Measurements from ENCODE around the gene CD46.

CD46 gene

DNA sequence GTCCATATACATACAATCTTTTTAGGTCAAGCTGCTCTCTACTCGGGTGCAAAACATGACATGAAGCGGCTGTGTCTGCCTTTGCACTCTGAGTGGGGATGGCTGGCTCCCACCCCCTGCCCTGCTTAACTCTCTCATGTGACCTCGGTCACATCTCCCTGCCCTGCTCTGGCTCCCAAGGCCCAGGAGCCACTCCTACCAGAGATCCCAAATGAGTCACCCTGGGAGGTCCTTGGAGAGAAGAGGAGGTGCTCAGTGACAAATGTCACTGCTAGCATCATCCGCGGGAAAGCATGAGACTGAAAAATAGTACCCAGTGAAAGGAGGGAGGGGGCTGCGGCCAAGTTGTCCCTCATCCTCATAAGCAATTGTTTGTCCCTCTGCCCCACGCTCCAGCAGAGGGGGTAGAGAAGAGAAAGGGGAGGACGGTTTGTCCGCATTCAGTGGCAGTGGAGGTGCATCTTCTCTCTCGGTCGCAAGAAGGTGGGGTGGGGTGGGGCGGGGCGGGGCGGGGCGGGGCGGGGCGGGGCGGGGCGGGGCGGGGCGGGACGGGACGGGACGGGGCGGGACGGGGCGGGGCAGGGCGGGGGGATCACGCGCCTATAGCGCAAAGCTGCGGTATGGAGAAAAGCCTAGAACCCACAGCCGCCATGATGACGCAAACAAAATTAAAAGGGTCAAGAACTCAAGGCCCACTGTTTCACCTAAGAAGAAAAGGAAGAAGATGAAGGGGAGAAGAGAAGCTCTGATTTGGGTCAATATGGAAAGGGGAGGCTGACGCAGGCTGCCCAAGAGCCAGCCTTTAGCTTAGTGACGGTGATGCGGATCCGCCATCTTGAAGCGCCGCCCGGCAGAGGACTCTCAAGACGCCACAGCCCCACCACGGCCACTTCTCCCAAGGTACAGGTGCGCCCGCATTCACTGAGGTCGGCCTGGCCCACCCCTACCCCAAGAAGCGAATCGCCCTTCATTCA is 66.2 kb downstream of the CD46 start:
- DNase-seq (ENCODE audit: extremely low spot score) = no peak
- CTCF ChIA-PET = no interaction called here
- TF ChIP-seq NFRKB (IDR thresholded peaks at IDR 0.05) (no peak), HDGF (IDR thresholded peaks at IDR 0.05; ENCODE audit: borderline replicate concordance) (no peak), ELF4 (IDR thresholded peaks at IDR 0.05) (no peak), TARDBP (IDR thresholded peaks at IDR 0.05) (no peak)
- POLR2A ChIA-PET = no interaction called here

DNA sequence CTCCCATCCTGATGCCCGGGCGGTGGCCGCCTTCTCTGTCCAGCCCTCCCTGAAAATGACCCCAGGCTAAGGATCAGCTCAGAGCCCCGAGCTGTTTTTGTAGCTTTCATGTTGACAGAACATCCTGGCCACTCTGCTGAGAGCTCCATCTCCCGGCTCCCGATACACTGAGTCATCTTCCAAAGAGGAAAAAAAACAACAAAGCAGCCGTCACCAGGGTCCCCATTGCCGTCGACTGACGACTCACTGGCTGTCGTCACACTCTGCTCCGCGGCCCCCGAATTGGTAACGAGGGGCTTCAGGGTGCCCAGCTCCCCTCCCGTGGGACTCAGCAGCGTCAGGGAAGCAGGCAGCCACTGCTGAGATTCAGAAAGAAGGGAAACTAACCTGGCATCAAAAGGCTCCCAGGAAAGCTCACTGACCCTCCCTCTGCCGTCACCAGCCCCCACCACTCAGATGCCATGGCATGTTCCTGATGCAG is 67.2 kb downstream of the CD46 start:
- TF ChIP-seq L3MBTL2 (conservative IDR thresholded peaks at IDR 0.05) (no peak), SUZ12 (IDR thresholded peaks at IDR 0.05) (no peak), ARNT (IDR thresholded peaks at IDR 0.05) (no peak), NFRKB (IDR thresholded peaks at IDR 0.05) (no peak), SP1 (IDR thresholded peaks at IDR 0.05) (no peak), ELF4 (IDR thresholded peaks at IDR 0.05) (no peak), LEF1 (IDR thresholded peaks at IDR 0.05; ENCODE audit: borderline replicate concordance) (no peak)
- POLR2A ChIA-PET = no interaction called here
- DNase-seq (ENCODE audit: extremely low spot score) = no peak
- CTCF ChIA-PET = interaction anchor here (1.1 kb wide), 1 partner anchor 10 kb away, joined by 3 read pairs; no protein-coding TSS in a partner anchor

DNA sequence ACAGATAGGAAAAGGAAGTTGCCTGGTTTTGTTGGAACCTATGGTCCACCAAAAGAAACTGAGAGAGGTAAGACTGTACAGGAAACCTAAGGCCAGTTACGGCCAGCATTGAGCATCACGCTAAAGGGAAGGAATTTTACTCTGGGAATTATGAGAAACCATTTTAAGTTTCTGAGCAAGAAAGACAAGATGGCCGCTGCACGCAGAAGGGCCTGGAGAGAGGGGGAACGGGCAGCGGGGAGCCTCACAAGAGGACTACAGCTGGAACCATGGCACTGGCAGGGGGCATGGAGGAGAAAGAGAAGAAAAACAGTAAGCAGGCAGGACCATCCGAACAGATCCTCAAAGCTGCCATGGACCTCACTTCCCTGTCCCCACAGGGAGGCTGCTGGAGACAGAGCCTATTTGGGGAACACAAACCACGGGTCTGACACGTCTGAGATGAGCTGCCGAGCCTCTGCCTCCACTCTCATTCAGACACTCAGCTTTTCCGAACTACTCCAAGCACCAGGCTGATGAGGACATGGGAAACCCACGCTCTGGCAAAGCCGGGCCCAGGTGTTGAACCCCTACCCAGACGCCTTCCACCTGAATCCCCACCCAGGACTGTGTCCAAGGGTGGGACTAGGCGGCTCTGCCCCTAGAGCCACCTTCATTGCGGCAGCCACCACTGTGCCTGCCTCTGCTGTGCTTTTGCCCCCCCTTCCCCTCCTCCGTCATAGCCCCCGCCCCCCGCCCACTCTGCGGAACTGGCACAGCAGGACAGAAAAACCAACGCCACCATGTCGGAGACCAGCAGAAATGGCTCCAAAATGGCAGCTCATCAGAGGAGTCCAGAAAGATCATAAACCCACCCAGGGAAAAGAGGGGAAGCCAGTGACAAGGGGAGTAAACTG is 69.0 kb downstream of the CD46 start:
- no peak for DNase-seq (ENCODE audit: extremely low spot score)
- TF ChIP-seq L3MBTL2 (conservative IDR thresholded peaks at IDR 0.05) (no peak), FOXK2 (IDR thresholded peaks at IDR 0.05) (no peak), ARNT (IDR thresholded peaks at IDR 0.05) (no peak), BHLHE40 (IDR thresholded peaks at IDR 0.05; ENCODE audit: borderline replicate concordance) (no peak), SUZ12 (IDR thresholded peaks at IDR 0.05) (no peak), TARDBP (IDR thresholded peaks at IDR 0.05) (no peak)
- TF ChIP-seq, protein P1, sequence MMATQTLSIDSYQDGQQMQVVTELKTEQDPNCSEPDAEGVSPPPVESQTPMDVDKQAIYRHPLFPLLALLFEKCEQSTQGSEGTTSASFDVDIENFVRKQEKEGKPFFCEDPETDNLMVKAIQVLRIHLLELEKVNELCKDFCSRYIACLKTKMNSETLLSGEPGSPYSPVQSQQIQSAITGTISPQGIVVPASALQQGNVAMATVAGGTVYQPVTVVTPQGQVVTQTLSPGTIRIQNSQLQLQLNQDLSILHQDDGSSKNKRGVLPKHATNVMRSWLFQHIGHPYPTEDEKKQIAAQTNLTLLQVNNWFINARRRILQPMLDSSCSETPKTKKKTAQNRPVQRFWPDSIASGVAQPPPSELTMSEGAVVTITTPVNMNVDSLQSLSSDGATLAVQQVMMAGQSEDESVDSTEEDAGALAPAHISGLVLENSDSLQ (IDR thresholded peaks at IDR 0.05) = no peak
- CTCF ChIA-PET = no interaction called here
- POLR2A ChIA-PET = no interaction called here

DNA sequence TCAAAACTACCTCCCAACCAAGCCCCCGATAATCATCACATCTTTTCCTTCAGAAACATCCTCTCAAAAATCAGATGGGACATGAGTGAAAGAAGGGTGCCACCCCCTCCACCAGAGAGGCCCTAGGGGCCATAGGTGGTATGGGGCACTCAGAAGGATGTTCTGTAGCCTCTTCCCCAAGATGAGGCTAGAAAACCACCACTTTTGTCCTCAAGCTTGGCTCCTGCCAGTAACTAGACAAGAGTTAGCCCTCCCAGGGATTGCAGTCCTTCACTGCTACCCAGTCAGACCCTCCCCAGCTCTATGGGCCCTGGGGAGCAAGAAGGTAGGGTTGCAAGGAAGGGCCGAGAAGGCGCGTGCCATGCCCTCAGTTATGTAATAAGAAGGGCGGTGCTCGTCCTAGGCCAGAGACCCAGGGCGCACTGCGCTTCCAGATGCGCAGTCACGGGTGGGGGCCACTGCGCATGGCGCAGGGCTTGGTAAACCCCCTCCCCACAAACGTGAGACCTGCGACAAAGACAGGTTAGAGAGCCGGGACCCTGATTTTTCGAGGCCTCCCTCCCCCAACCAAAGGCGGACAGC is 69.7 kb downstream of the CD46 start:
- DNase-seq (ENCODE audit: extremely low spot score) = no peak
- TF ChIP-seq, protein P1 (IDR thresholded peaks at IDR 0.05) = no peak
- TF ChIP-seq ZNF384 (IDR thresholded peaks at IDR 0.05) (no peak), L3MBTL2 (conservative IDR thresholded peaks at IDR 0.05) (no peak), CTBP1 (IDR thresholded peaks at IDR 0.05; ENCODE audit: borderline replicate concordance) (no peak), BHLHE40 (IDR thresholded peaks at IDR 0.05; ENCODE audit: borderline replicate concordance) (no peak), SP1 (IDR thresholded peaks at IDR 0.05) (no peak), SUZ12 (IDR thresholded peaks at IDR 0.05) (no peak), FOXM1 (IDR thresholded peaks at IDR 0.05; ENCODE audit: borderline replicate concordance) (no peak), ARNT (IDR thresholded peaks at IDR 0.05) (no peak), TARDBP (IDR thresholded peaks at IDR 0.05) (no peak), LEF1 (IDR thresholded peaks at IDR 0.05; ENCODE audit: borderline replicate concordance) (no peak), ELF4 (IDR thresholded peaks at IDR 0.05) (no peak), FOXA1 (IDR thresholded peaks at IDR 0.05) (no peak)
- ChIA-PET POLR2A (no interaction called here), CTCF (no interaction called here)

DNA sequence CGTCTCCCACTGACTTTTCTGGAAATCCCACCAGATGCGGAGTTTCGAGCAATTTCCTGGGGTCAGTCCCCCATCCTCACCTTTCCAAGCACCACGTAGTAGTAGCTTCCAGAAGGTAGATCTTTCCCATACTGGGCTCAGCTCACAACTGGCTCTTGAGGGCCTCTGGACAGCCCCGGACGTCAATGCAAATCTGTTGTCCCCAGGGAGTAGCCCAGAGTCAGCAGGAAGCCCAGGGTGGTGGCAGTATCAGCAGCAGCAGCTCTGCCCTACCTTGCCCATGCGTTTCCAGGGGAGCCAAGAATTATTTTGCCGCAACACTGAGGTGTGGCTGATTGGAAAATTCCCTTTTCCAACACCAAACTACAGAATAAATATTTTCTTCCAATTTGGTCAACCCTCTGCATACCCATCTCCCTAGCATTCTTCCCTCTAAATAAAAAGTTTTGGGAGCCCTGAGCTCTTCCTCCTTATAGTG is 70.3 kb downstream of the CD46 start:
- POLR2A ChIA-PET = no interaction called here
- DNase-seq (ENCODE audit: extremely low spot score) = no peak
- CTCF ChIA-PET = interaction anchor here (0.7 kb wide), 1 partner anchor 46 kb away, joined by 4 read pairs; no protein-coding TSS in a partner anchor
- TF ChIP-seq SUZ12 (IDR thresholded peaks at IDR 0.05) = no peak
- TF ChIP-seq LEF1 (IDR thresholded peaks at IDR 0.05; ENCODE audit: borderline replicate concordance) = no peak
- TF ChIP-seq HDGF (IDR thresholded peaks at IDR 0.05; ENCODE audit: borderline replicate concordance) = no peak
- no peak for TF ChIP-seq TARDBP (IDR thresholded peaks at IDR 0.05)
- no peak for TF ChIP-seq SP1 (IDR thresholded peaks at IDR 0.05)
- no peak for TF ChIP-seq FOXA1 (IDR thresholded peaks at IDR 0.05)
- TF ChIP-seq, protein P1 (IDR thresholded peaks at IDR 0.05) = no peak
- TF ChIP-seq ARNT (IDR thresholded peaks at IDR 0.05) = no peak
- TF ChIP-seq CTBP1 (IDR thresholded peaks at IDR 0.05; ENCODE audit: borderline replicate concordance) = no peak
- TF ChIP-seq ELF4 (IDR thresholded peaks at IDR 0.05) = no peak
- no peak for TF ChIP-seq FOXK2 (IDR thresholded peaks at IDR 0.05)
- no peak for TF ChIP-seq L3MBTL2 (conservative IDR thresholded peaks at IDR 0.05)
- no peak for TF ChIP-seq BHLHE40 (IDR thresholded peaks at IDR 0.05; ENCODE audit: borderline replicate concordance)
- no peak for TF ChIP-seq ZNF384 (IDR thresholded peaks at IDR 0.05)
- no peak for TF ChIP-seq FOXM1 (IDR thresholded peaks at IDR 0.05; ENCODE audit: borderline replicate concordance)
- no peak for TF ChIP-seq NFRKB (IDR thresholded peaks at IDR 0.05)

All from HEK293T (cell line).